HCT116 (cell line): Measurements from ENCODE around the gene POLR1A. TPM values are rescaled to one million over a fixed set of nuclear protein-coding genes. Genes with fewer than 3 reads are reported as not detected.

Experiments
- ATAC-seq: fragments of 200-7000 bp; cut with Tn5 transposase; 2 replicates; pipeline ENCODE4 v1.9.1; 2020; ENCODE audit warnings: mild to moderate bottlenecking, moderate library complexity
- Bru-seq: library from RNA; stranded (reverse); fragments of 400-500 nt; gene quantifications from one replicate; lab custom pipeline; 2021; lab: Mats Ljungman, UMichigan
- BruChase-seq, 2 experiments: library from RNA; stranded (reverse); fragments of 400-500 nt; gene quantifications; one replicate each; lab custom pipeline; 2021; lab: Mats Ljungman, UMichigan
- BruUV-seq: library from RNA; stranded (reverse); fragments of 400-500 nt; replicated peaks from 2 replicates; lab custom pipeline; 2021; lab: Mats Ljungman, UMichigan
- CTCF ChIA-PET: fragments of 300-600 bp; sonication (Branson Sonifier 250); formaldehyde crosslinking; loops from one replicate; lab custom pipeline; 2021; ENCODE audit warnings: antibody characterized with exemption; lab: Charles Lee
- POLR2A ChIA-PET: fragments of 300-600, 350-600 bp; sonication (Branson Sonifier 250); formaldehyde crosslinking; loops from one replicate; lab custom pipeline; 2021; ENCODE audit warnings: antibody characterized with exemption; lab: Charles Lee
- RAD21 ChIA-PET, 2 experiments: fragments of 300-600 bp; sonication (Branson Sonifier 250); formaldehyde crosslinking; loops; one replicate each; lab custom pipeline; 2023; ENCODE audit warnings: low total read pairs in 2 of 2; ENCODE audit not compliant: uncharacterized antibody in 2 of 2, unreplicated experiment in 2 of 2, low non-redundant PET in 1 of 2; lab: Charles Lee
- DNase-seq: peaks from one replicate; pipeline ENCODE4 v3.0.0-alpha.2; 2010; ENCODE audit warnings: low read depth, low spot score
- H2AFZ ChIP-seq: fragments of 200-600 bp; shearing (Covaris generic), sonication (generic); 2 replicates; pipeline ENCODE4 v1.6.1; 2017; ENCODE audit warnings: low read depth, mixed run types, mixed read lengths, antibody characterized with exemption, low read length; ENCODE audit not compliant: poor library complexity, severe bottlenecking
- H3K27ac ChIP-seq: 2 replicates; pipeline ENCODE4 v1.5.1; 2012; ENCODE audit warnings: low read depth, low read length
- H3K27me3 ChIP-seq: fragments of 200-600 bp; sonication (generic); 2 replicates; pipeline ENCODE4 v1.6.1; 2016; ENCODE audit warnings: mixed run types, low read length, mixed read lengths; ENCODE audit not compliant: insufficient read depth
- H3K36me3 ChIP-seq, 2 experiments: fragments of 200-500 bp in 1 of 2; fragments of 200-600 bp in 1 of 2; sonication (Bioruptor generic) in 1 of 2; sonication (generic) in 1 of 2; 2 replicates each; pipeline versions ENCODE4 v1.5.1 to v1.6.1; 2014 to 2016; ENCODE audit warnings: low read length in 2 of 2, inconsistent platforms in 1 of 2, mixed read lengths in 1 of 2, mixed run types in 1 of 2; ENCODE audit not compliant: insufficient read depth in 2 of 2, control insufficient read depth in 1 of 2
- H3K4me1 ChIP-seq, 2 experiments: fragments of 200-600 bp in 1 of 2; sonication (generic) in 1 of 2; 2 replicates each; pipeline versions ENCODE4 v1.5.1 to v1.6.1; 2012 to 2017; ENCODE audit warnings: low read length in 2 of 2, inconsistent platforms in 1 of 2, mild to moderate bottlenecking in 1 of 2, mixed read lengths in 1 of 2, mixed run types in 1 of 2, moderate library complexity in 1 of 2; ENCODE audit not compliant: insufficient read depth in 2 of 2, control insufficient read depth in 1 of 2
- H3K4me2 ChIP-seq: fragments of 200-600 bp; sonication (generic); 2 replicates; pipeline ENCODE4 v1.6.1; 2017; ENCODE audit warnings: mixed run types, low read length, mixed read lengths
- H3K4me3 ChIP-seq, 2 experiments: fragments of 200-600 bp in 1 of 2; sonication (generic) in 1 of 2; replicated peaks in 1 of 2; 2 replicates each; pipeline ENCODE4 v1.5.1; 2011 to 2016; ENCODE audit warnings: low read length in 2 of 2, control low read depth in 1 of 2, low read depth in 1 of 2, mild to moderate bottlenecking in 1 of 2, mixed read lengths in 1 of 2, mixed run types in 1 of 2
- H3K79me2 ChIP-seq: fragments of 200-600 bp; sonication (generic); 2 replicates; pipeline ENCODE4 v1.6.1; 2017; ENCODE audit warnings: mild to moderate bottlenecking, mixed run types, low read length, moderate library complexity, mixed read lengths; ENCODE audit not compliant: insufficient read depth
- H3K9ac ChIP-seq: fragments of 200-600 bp; sonication (generic); 2 replicates; pipeline ENCODE4 v1.6.1; 2016; ENCODE audit warnings: low read length, mixed read lengths
- H3K9me2 ChIP-seq: fragments of 200-600 bp; sonication (generic), shearing (Covaris generic); 2 replicates; pipeline ENCODE4 v1.6.1; 2017; ENCODE audit warnings: mixed run types, mild to moderate bottlenecking, moderate library complexity; ENCODE audit not compliant: insufficient read depth
- H3K9me3 ChIP-seq, 2 experiments: fragments of 200-500 bp in 1 of 2; fragments of 200-600 bp in 1 of 2; sonication (Bioruptor generic) in 1 of 2; sonication (generic) in 1 of 2; 2 replicates each; pipeline ENCODE4 v1.6.1; 2014 to 2017; ENCODE audit warnings: low read length in 2 of 2, mixed read lengths in 2 of 2, inconsistent platforms in 1 of 2, low read depth in 1 of 2, mild to moderate bottlenecking in 1 of 2, mixed run types in 1 of 2, moderate library complexity in 1 of 2; ENCODE audit not compliant: control insufficient read depth in 1 of 2, insufficient read depth in 1 of 2
- H4K20me1 ChIP-seq: fragments of 200-600 bp; sonication (generic), shearing (Covaris generic); 2 replicates; pipeline ENCODE4 v1.6.1; 2017; ENCODE audit warnings: mixed run types, mild to moderate bottlenecking, moderate library complexity; ENCODE audit not compliant: insufficient read depth
- ATF3 ChIP-seq: IDR thresholded peaks from 2 replicates; pipeline ENCODE4 v1.6.1; 2012
- CEBPB ChIP-seq: IDR thresholded peaks from 2 replicates; pipeline ENCODE4 v1.6.1; 2012; ENCODE audit warnings: low read depth
- CTCF ChIP-seq, 3 experiments: fragments of 200-600 bp in 1 of 3; sonication (generic) in 1 of 3; IDR thresholded peaks in 2 of 3; conservative IDR thresholded peaks in 1 of 3; 2 replicates each; pipeline ENCODE4 v1.5.1; 2012 to 2017; ENCODE audit warnings: low read depth in 2 of 3, low read length in 2 of 3, antibody characterized with exemption in 1 of 3, borderline replicate concordance in 1 of 3, control low read depth in 1 of 3, mild to moderate bottlenecking in 1 of 3, mixed read lengths in 1 of 3, mixed run types in 1 of 3, moderate library complexity in 1 of 3; ENCODE audit not compliant: insufficient read depth in 1 of 3
- EGR1 ChIP-seq: IDR thresholded peaks from 2 replicates; pipeline ENCODE4 v1.6.1; 2012; ENCODE audit warnings: low read depth
- ELF1 ChIP-seq: IDR thresholded peaks from 2 replicates; pipeline ENCODE4 v1.6.1; 2012; ENCODE audit warnings: low read depth, borderline replicate concordance
- EZH2 ChIP-seq: fragments of 200-600 bp; sonication (generic); IDR thresholded peaks from 2 replicates; pipeline ENCODE4 v1.6.1; 2017; ENCODE audit warnings: antibody characterized with exemption, mixed run types
- EZH2phosphoT487 ChIP-seq: fragments of 200-600 bp; IDR thresholded peaks from 2 replicates; pipeline ENCODE4 v1.6.1; 2018; ENCODE audit warnings: antibody characterized with exemption, borderline replicate concordance
- JUND ChIP-seq: IDR thresholded peaks from 2 replicates; pipeline ENCODE4 v1.6.1; 2012
- POLR2A ChIP-seq: IDR thresholded peaks from 2 replicates; pipeline ENCODE4 v1.7.0; 2011; ENCODE audit warnings: borderline replicate concordance; ENCODE audit not compliant: insufficient read depth, insufficient read length; ENCODE audit errors: extremely low read depth
- POLR2AphosphoS5 ChIP-seq: IDR thresholded peaks from 2 replicates; pipeline ENCODE4 v1.6.1; 2011; ENCODE audit warnings: mild to moderate bottlenecking, low read depth, low read length, moderate library complexity
- RAD21 ChIP-seq: IDR thresholded peaks from 2 replicates; pipeline ENCODE4 v1.6.1; 2012; ENCODE audit warnings: low read depth, mild to moderate bottlenecking
- SIN3A ChIP-seq: IDR thresholded peaks from 2 replicates; pipeline ENCODE4 v1.6.1; 2012; ENCODE audit warnings: low read depth
- TCF7L2 ChIP-seq: IDR thresholded peaks from 2 replicates; pipeline ENCODE4 v1.7.0; 2011; ENCODE audit warnings: borderline replicate concordance, inconsistent platforms; ENCODE audit not compliant: insufficient read depth, insufficient read length; ENCODE audit errors: extremely low read depth
- YY1 ChIP-seq: IDR thresholded peaks from 2 replicates; pipeline ENCODE4 v1.6.1; 2011; ENCODE audit warnings: low read length, low read depth, moderate library complexity, mild to moderate bottlenecking; ENCODE audit not compliant: insufficient replicate concordance; ENCODE audit errors: extremely low read depth
- ZBTB33 ChIP-seq: IDR thresholded peaks from 2 replicates; pipeline ENCODE4 v1.6.1; 2011; ENCODE audit warnings: mild to moderate bottlenecking, low read length, moderate library complexity; ENCODE audit not compliant: insufficient replicate concordance; ENCODE audit errors: extremely low read depth
- ZFX ChIP-seq: fragments of 450-650 bp; IDR thresholded peaks from 2 replicates; pipeline ENCODE4 v1.6.1; 2017
- ZNF274 ChIP-seq: fragments of 200-500 bp; sonication (Bioruptor generic); IDR thresholded peaks from 2 replicates; pipeline ENCODE4 v1.6.1; 2014; ENCODE audit warnings: mild to moderate bottlenecking, low read depth, low read length, inconsistent platforms
- intact Hi-C: fragments of 100-400 bp; cut with micrococcal nuclease; formaldehyde crosslinking; loops from 2 replicates; pipeline ENCODE4 v1.10.0; 2022
- long read RNA-seq: library from polyadenylated mRNA; unstranded; transcript quantifications from one replicate; pipeline ENCODE4 v2.0.0, GENCODE V29; 2021; ENCODE audit not compliant: unreplicated experiment
- polyA plus RNA-seq: library from polyadenylated mRNA; unstranded; fragments of >200 nt; gene quantifications from 2 replicates; pipeline ENCODE4 v1.2.1, GENCODE V29; 2012; ENCODE audit warnings: missing spikeins
- total RNA-seq: library from RNA; stranded (reverse); gene quantifications from one replicate; pipeline ENCODE4 v1.2.1, GENCODE V29; 2021; ENCODE audit not compliant: unreplicated experiment

The POLR1A gene
- total RNA-seq (46.6 TPM), Bru-seq, nascent RNA (percentile 84 among the genes with signal in this experiment), BruChase-seq, experiment 1, labeled RNA remaining after a 6-hour chase (percentile 90 among the genes with signal in this experiment), BruChase-seq, experiment 2, labeled RNA remaining after a 2-hour chase (percentile 83 among the genes with signal in this experiment)
- 18.6 and 19.0 TPM in 2 replicates for polyA plus RNA-seq
- long read RNA-seq, partial matches to known transcripts = 19 of 50 reads
- long read RNA-seq, other reads (novel, unspliced or antisense) = 31 of 50 reads

- POLR2A ChIA-PET = interaction anchor here (0.8 to 1.3 kb wide), 4 partner anchors 11 to 363 kb away, joined by 3 to 8 read pairs (median 3); no protein-coding TSS in a partner anchor
- Histone ChIP-seq H3K27ac (peak within 1 kb of the TSS; percentile 77), H3K27me3 (no peaks in the 10 kb centered on the region), H3K9ac (peak within 1 kb of the TSS; percentile 88), H3K4me1 (peaks cover 6 to 21% of the 10 kb centered on the region in 2 experiments), H3K9me3 (no peaks in the 10 kb centered on the region), H3K4me3 (peak within 1 kb of the TSS; percentile 89 to 95), H3K79me2 (peaks cover 97% of the 10 kb centered on the region), H3K4me2 (peak within 1 kb of the TSS; percentile 78), H4K20me1 (peaks cover 6% of the 10 kb centered on the region; the same call in 1 of the 2 replicates), H3K9me2 (no peaks in the 10 kb centered on the region), H2AFZ (peak within 1 kb of the TSS; percentile 69), H3K36me3 (peaks cover 26 to 55% of the 10 kb centered on the region in 2 experiments)
- CTCF ChIA-PET = interaction anchor here (1.9 kb wide), 1 partner anchor 278 kb away, joined by 10 read pairs; no protein-coding TSS in a partner anchor
- peak; percentile 87 for DNase-seq
- RAD21 ChIA-PET = no interaction called here
- intact Hi-C loops = loop anchor here (5.0 kb wide), 2 partner anchors 77 to 218 kb away; partner anchors contain the start of gene ST3GAL5
- peak; percentile 85 for ATAC-seq
- no TSS peak for BruUV-seq
- no peak for TF ChIP-seq CEBPB
- no peak for TF ChIP-seq ATF3
- TF ChIP-seq YY1 = no peak
- TF ChIP-seq POLR2A = no peak
- TF ChIP-seq ELF1 = no peak
- no peak for TF ChIP-seq TCF7L2
- no peak for TF ChIP-seq EGR1
- TF ChIP-seq JUND = no peak
- no peak for TF ChIP-seq EZH2phosphoT487
- peak; percentile 50; the same call in 1 of the 2 replicates for TF ChIP-seq ZFX
- TF ChIP-seq RAD21 = no peak
- TF ChIP-seq ZNF274 = no peak
- TF ChIP-seq CTCF (IDR thresholded peaks at IDR 0.05 in 2 of 3, conservative IDR thresholded peaks at IDR 0.05 in 1 of 3; ENCODE audit: borderline replicate concordance in 1 of 3, insufficient read depth in 1 of 3, low read depth in 2 of 3, low read length in 2 of 3) = peak in 1 of 3 experiments; percentile 19; a peak in 1 of 6 replicates
- TF ChIP-seq ZBTB33 = no peak
- TF ChIP-seq EZH2 = no peak
- no peak for TF ChIP-seq POLR2AphosphoS5
- peak; percentile 3 for TF ChIP-seq SIN3A
Observed at GRCh38 chr2:86105252-86105968, at the start of gene POLR1A. Gene POLR1A (minus strand): TSS chr2:86105886. CDS start chr2:86105776, 110 bp downstream.
